GM10847 (cell line): ENCODE measurements around the gene ITFG1.

Experiments
- POLR2A ChIP-seq: IDR thresholded peaks from 2 replicates; pipeline ENCODE4 v1.6.1; 2011; ENCODE audit not compliant: insufficient read length; ENCODE audit errors: extremely low read depth

Gene ITFG1

GRCh38 chr16:47230296-47230695, 230.6 kb downstream of the ITFG1 start:
- TF ChIP-seq POLR2A = no peak

GRCh38 chr16:47229053-47230050, 231.5 kb downstream of the ITFG1 start:
- TF ChIP-seq POLR2A = no peak

GRCh38 chr16:47228241-47228640, 232.6 kb downstream of the ITFG1 start:
- no peak for TF ChIP-seq POLR2A

GRCh38 chr16:47213761-47214440, 247.0 kb downstream of the ITFG1 start:
- TF ChIP-seq POLR2A = no peak

GRCh38 chr16:47211218-47211617, 249.6 kb downstream of the ITFG1 start:
- TF ChIP-seq POLR2A = no peak

GRCh38 chr16:47204736-47205504, 255.9 kb downstream of the ITFG1 start:
- no peak for TF ChIP-seq POLR2A

GRCh38 chr16:47198180-47198575, 262.7 kb downstream of the ITFG1 start:
- no peak for TF ChIP-seq POLR2A

GRCh38 chr16:47197536-47198179, 263.2 kb downstream of the ITFG1 start:
- no peak for TF ChIP-seq POLR2A

- no peak for TF ChIP-seq POLR2A
Observed at GRCh38 chr16:47196457-47196856, 264.4 kb downstream of the ITFG1 start.

GRCh38 chr16:47182318-47182717, 278.5 kb downstream of the ITFG1 start:
- no peak for TF ChIP-seq POLR2A

GRCh38 chr16:47180073-47180472, 280.8 kb downstream of the ITFG1 start:
- TF ChIP-seq POLR2A = no peak

GRCh38 chr16:47175152-47175551, 285.7 kb downstream of the ITFG1 start:
- no peak for TF ChIP-seq POLR2A

GRCh38 chr16:47162670-47163420, 298.0 kb downstream of the ITFG1 start:
- no peak for TF ChIP-seq POLR2A

- TF ChIP-seq POLR2A = no peak
Observed at GRCh38 chr16:47161464-47161863, 299.4 kb downstream of the ITFG1 start.

- TF ChIP-seq POLR2A = no peak
Observed at GRCh38 chr16:47160422-47160821, 300.4 kb downstream of the ITFG1 start.

GRCh38 chr16:47158992-47159391, 301.9 kb downstream of the ITFG1 start:
- TF ChIP-seq POLR2A = no peak
